Aorta (tissue), 5 donors: ENCODE measurements around the gene GALNT18. TPM values are rescaled to one million over a fixed set of nuclear protein-coding genes. Genes with fewer than 3 reads are reported as not detected.

Source experiments
- ATAC-seq: fragments of 200-7000 bp; cut with Tn5 transposase; one replicate; pipeline ENCODE4 v1.9.1; 2022; ENCODE audit warnings: moderate library complexity; ENCODE audit not compliant: low FRiP score
- DNase-seq, 2 donors: peaks; one replicate each; pipeline ENCODE4 v3.0.0-alpha.2; 2020
- H3K27ac ChIP-seq, 2 donors: one replicate each; pipeline ENCODE4 v1.5.1; 2013; ENCODE audit warnings: low read length in 2 of 2, mild to moderate bottlenecking in 2 of 2, moderate library complexity in 2 of 2, control low read depth in 1 of 2, inconsistent platforms in 1 of 2, low read depth in 1 of 2
- H3K27me3 ChIP-seq, 2 donors: one replicate each; pipeline ENCODE4 v1.6.1; 2013; ENCODE audit warnings: control low read depth in 1 of 2, low read length in 1 of 2, mild to moderate bottlenecking in 1 of 2, moderate library complexity in 1 of 2; ENCODE audit not compliant: insufficient read depth in 2 of 2, control insufficient read depth in 1 of 2
- H3K36me3 ChIP-seq, 2 donors: one replicate each; pipeline ENCODE4 v1.6.1; 2013; ENCODE audit warnings: control low read depth in 1 of 2, low read length in 1 of 2, mild to moderate bottlenecking in 1 of 2; ENCODE audit not compliant: insufficient read depth in 2 of 2, control insufficient read depth in 1 of 2
- H3K4me1 ChIP-seq, 2 donors: one replicate each; pipeline ENCODE4 v1.6.1; 2013; ENCODE audit warnings: low read length in 2 of 2, control low read depth in 1 of 2, mild to moderate bottlenecking in 1 of 2, moderate library complexity in 1 of 2; ENCODE audit not compliant: insufficient read depth in 2 of 2, control insufficient read depth in 1 of 2
- H3K4me3 ChIP-seq, 2 donors: one replicate each; pipeline ENCODE4 v1.5.1; 2013; ENCODE audit warnings: low read length in 2 of 2, control low read depth in 1 of 2, mild to moderate bottlenecking in 1 of 2
- H3K9me3 ChIP-seq: one replicate; pipeline ENCODE4 v1.6.1; 2013; ENCODE audit warnings: mild to moderate bottlenecking, low read length; ENCODE audit not compliant: control insufficient read depth
- WGBS, 2 donors: extraction: QIAGEN DNeasy Blood & Tissue Kit; methylation state at CpG; one replicate each; pipeline ENCODE4 v1.1.7; 2013; 5-methylcytosine and 5-hydroxymethylcytosine counted together
- intact Hi-C, 2 donors: fragments of 100-400 bp; cut with DNase I; formaldehyde crosslinking; loops; one replicate each; pipeline versions ENCODE4 v1.14.2 to v1.15.0; 2022
- polyA plus RNA-seq, 2 donors: library from polyadenylated mRNA; stranded (reverse); fragments of 200-250 nt; gene quantifications; one replicate each; pipeline ENCODE4 v1.2.3, GENCODE V29; 2013
- total RNA-seq, 2 donors: library from RNA; stranded (reverse); fragmentation: NEBNext Ultra II Directional; extraction: Animal tissue kit (Norgen Biotek cat#: 25700); gene quantifications; one replicate each; pipeline ENCODE4 v1.2.1, GENCODE V29; 2021
- donor health status: healthy with polysubstance abuse.
- donor health status: Bipolar disorder and iron deficiency.
- donor health status: DM: no; HTN: no; CAD: no.
- donor health status: DM: no; HTN: no; CAD: no.
- donor health status: DM: yes; HTN: yes; CAD: no.

The GALNT18 gene
- total and polyA plus RNA-seq, 4 donors = 5.3 to 60.6 (median 21.4) TPM

GRCh38 chr11:11493698-11494097 lies 128.1 kb downstream of the GALNT18 start:
- no peaks in the 10 kb centered on the region for H3K4me1 ChIP-seq
- 79 to 92% methylated on average over 6 of the region's 6 CpGs for WGBS, 2 donors
- ATAC-seq = no peak

DNA sequence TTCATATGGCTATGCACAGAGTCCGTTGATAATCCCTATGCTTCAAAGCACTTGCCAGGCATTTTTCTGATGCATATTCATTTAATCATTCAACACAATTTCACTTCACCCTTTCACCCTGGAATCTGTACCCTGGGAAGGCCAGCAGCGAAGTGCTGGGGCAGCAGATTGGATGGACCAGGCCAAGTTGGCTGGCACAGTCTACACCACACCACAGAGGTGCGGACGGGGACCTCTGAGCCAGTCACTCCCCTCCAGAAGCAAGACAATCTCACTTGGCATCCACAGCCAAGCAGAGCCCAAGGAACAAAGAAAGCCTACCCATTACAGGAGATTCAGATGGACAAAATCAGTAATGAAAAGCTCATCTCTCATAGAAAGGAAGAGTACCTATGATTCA lies 130.2 kb downstream of the GALNT18 start:
- 73 to 76% methylated on average over 4 of the region's 4 CpGs for WGBS, 2 donors
- Histone ChIP-seq H3K4me3 (no peak overlapping the region), H3K9me3 (peaks cover 1% of the 10 kb centered on the region), H3K36me3 (no peaks in the 10 kb centered on the region), H3K4me1 (no peaks in the 10 kb centered on the region), H3K27me3 (no peaks in the 10 kb centered on the region), H3K27ac (no peak overlapping the region)
- DNase-seq (no peak), ATAC-seq (no peak)
- intact Hi-C loops = no loop called here

More at GRCh38 chr11:11493698-11494097, 128.1 kb downstream of the GALNT18 start:
- DNase-seq = no peak
- peaks cover 1% of the 10 kb centered on the region for H3K9me3 ChIP-seq
- H3K4me3 ChIP-seq = no peak overlapping the region
- no peak overlapping the region for H3K27ac ChIP-seq
- no peaks in the 10 kb centered on the region for H3K36me3 ChIP-seq
- no peaks in the 10 kb centered on the region for H3K27me3 ChIP-seq
- intact Hi-C loops = no loop called here

GRCh38 chr11:11491014-11491413 lies 130.8 kb downstream of the GALNT18 start:
- no peak overlapping the region for H3K4me3 ChIP-seq
- 80 to 84% methylated on average over 2 of the region's 2 CpGs for WGBS, 2 donors
- H3K27ac ChIP-seq = no peak overlapping the region
- H3K9me3 ChIP-seq = peaks cover 1% of the 10 kb centered on the region
- no peaks in the 10 kb centered on the region for H3K36me3 ChIP-seq
- no peaks in the 10 kb centered on the region for H3K27me3 ChIP-seq
- no peak for DNase-seq
- H3K4me1 ChIP-seq = no peaks in the 10 kb centered on the region
- ATAC-seq = no peak
- intact Hi-C loops = no loop called here

- Histone ChIP-seq H3K27me3 (no peaks in the 10 kb centered on the region), H3K27ac (no peak overlapping the region), H3K36me3 (no peaks in the 10 kb centered on the region), H3K4me1 (peaks cover 0 to 3% of the 10 kb centered on the region in 2 donors), H3K4me3 (no peak overlapping the region), H3K9me3 (no peaks in the 10 kb centered on the region)
- DNase-seq (no peak), ATAC-seq (no peak)
- 40 to 51% methylated on average over 3 of the region's 3 CpGs for WGBS, 2 donors
- intact Hi-C loops = no loop called here
Measured at GRCh38 chr11:11486423-11486822, 135.4 kb downstream of the GALNT18 start.

DNA sequence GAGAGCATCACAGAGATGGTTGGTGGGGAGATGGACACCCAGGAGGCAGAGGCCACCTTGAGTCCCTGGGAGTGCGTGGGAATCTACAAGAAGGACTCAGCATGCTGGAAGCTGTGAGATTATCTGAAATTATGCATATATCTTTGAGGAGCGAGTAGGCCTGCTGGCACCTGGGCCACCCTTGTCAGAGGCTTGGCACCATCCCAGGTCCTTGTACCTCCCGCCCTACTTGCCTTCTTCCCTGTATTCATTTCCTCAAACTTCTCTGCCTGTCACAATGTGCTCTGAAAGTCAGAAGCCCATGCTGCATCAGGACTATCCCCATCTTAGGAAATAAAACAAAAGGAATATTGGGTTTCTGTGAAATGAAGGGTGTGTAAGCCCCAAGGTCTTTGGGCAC lies 135.8 kb downstream of the GALNT18 start:
- no peak overlapping the region for H3K27ac ChIP-seq
- H3K27me3 ChIP-seq = no peaks in the 10 kb centered on the region
- no peak overlapping the region for H3K4me3 ChIP-seq
- DNase-seq (no peak), ATAC-seq (no peak)
- peaks cover 0 to 7% of the 10 kb centered on the region in 2 donors for H3K4me1 ChIP-seq
- no peaks in the 10 kb centered on the region for H3K9me3 ChIP-seq
- no peaks in the 10 kb centered on the region for H3K36me3 ChIP-seq
- intact Hi-C loops = no loop called here
- WGBS, 2 donors = 83 to 91% methylated on average over 3 of the region's 3 CpGs

DNA sequence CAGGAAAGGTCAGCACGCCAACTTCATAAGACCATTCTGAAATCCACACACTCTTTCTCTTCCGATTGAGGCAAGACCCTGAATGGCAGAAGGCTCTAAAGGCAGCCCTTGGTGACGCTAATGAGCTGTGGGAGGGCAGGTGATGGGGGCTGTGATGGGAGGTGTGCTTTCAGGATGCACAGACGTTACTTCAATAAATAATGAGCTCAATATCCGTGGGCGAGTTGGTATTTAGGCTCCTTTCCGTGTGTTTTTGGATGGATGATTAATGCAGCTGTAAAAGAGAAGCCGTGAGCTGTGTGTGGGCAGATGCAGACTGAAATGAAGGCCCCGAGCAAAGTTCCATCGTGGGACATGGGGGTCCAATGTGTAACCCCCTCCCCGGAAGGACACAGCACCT lies 138.2 kb downstream of the GALNT18 start:
- Histone ChIP-seq H3K9me3 (no peaks in the 10 kb centered on the region), H3K27me3 (no peaks in the 10 kb centered on the region), H3K4me1 (peaks cover 0 to 7% of the 10 kb centered on the region in 2 donors), H3K4me3 (no peak overlapping the region), H3K27ac (no peak overlapping the region), H3K36me3 (no peaks in the 10 kb centered on the region)
- ATAC-seq (no peak), DNase-seq (no peak)
- WGBS, 2 donors = 71 to 72% methylated on average over 11 of the region's 11 CpGs
- intact Hi-C loops = no loop called here

DNA sequence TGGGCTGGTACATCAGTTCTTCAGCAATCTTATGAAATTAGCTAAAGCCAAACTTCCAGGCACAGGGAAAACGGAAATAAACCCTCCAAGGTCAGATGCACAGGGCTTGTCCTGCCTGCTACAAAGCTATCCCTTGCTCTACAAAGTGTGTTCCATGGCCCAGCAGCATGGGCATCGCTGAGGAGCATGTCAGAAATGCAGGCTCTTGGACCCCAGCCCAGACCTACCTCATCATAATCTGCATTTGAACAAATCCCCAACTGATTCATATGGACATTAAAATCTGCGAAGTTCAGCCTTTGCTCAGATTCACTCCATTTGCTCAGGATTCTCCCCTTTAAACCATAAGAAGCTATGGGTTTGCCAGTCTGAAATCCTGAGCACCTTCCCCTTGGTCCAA lies 139.1 kb downstream of the GALNT18 start:
- H3K27me3 ChIP-seq = no peaks in the 10 kb centered on the region
- H3K36me3 ChIP-seq = no peaks in the 10 kb centered on the region
- H3K4me3 ChIP-seq = no peak overlapping the region
- DNase-seq (no peak), ATAC-seq (no peak)
- H3K9me3 ChIP-seq = no peaks in the 10 kb centered on the region
- H3K4me1 ChIP-seq = peaks cover 0 to 7% of the 10 kb centered on the region in 2 donors
- WGBS, 2 donors = 64 to 69% methylated on average over 3 of the region's 3 CpGs
- no peak overlapping the region for H3K27ac ChIP-seq
- intact Hi-C loops = no loop called here

DNA sequence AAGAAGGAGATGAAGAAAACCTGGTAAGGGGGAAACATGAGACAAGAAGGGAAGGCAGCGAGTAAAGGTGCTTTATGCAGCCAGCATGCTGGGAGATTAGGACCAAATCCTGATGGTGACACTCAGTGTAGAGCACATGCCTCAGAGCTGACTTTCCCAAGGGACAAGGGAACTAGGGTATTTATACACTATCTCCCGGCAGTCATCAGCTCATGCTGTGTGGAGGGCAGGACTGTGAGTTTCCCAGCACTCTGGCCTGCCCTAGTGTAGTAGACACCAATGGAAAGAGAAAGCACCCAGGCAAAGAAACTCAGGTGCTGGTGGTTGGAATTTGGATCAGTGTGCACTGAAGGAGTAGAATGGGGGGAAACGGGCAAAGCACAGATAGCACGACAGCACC lies 140.4 kb downstream of the GALNT18 start:
- no peak for DNase-seq
- H3K4me1 ChIP-seq = peaks cover 0 to 9% of the 10 kb centered on the region in 2 donors
- ATAC-seq = peak; percentile 52
- intact Hi-C loops = no loop called here
- no peak overlapping the region for H3K4me3 ChIP-seq
- no peak overlapping the region for H3K27ac ChIP-seq
- H3K9me3 ChIP-seq = no peaks in the 10 kb centered on the region
- 66 to 68% methylated on average over 4 of the region's 4 CpGs for WGBS, 2 donors
- no peaks in the 10 kb centered on the region for H3K36me3 ChIP-seq
- H3K27me3 ChIP-seq = no peaks in the 10 kb centered on the region

DNA sequence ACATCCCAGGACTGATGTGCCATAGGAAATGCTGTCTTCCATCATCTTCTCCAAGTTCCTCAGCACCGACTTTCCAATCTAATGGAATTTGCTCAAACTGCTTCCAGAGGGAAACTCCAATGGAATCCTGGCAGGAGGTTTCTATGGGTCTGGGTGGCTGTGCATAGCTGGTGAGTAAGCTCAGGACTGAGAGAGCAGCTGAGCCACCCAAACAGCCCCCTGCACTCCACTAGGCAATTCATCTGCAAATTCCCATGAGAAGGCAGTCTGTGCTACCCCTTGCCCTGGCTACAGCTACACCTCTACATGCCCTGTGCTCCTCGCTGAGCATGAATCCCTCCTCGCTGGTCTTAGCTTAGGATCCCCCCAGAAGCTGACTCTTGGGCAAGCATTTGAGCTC lies 140.8 kb downstream of the GALNT18 start:
- Histone ChIP-seq H3K4me3 (no peak overlapping the region), H3K36me3 (no peaks in the 10 kb centered on the region), H3K4me1 (peaks cover 0 to 9% of the 10 kb centered on the region in 2 donors), H3K9me3 (no peaks in the 10 kb centered on the region), H3K27me3 (no peaks in the 10 kb centered on the region), H3K27ac (no peak overlapping the region)
- 43 to 45% methylated on average over 2 of the region's 3 CpGs for WGBS, 2 donors
- intact Hi-C loops = no loop called here
- no peak for ATAC-seq
- no peak for DNase-seq
